Lung microvascular endothelial cell (primary cell): ENCODE results near the gene SDF4. TPM values are rescaled to one million over a fixed set of nuclear protein-coding genes. Genes with fewer than 3 reads are reported as not detected.

Source experiments
- DNase-seq, 2 donors: peaks; one replicate each; pipeline versions ENCODE4 v3.0.0 to v3.0.0-alpha.2; 2010; ENCODE audit warnings: low read depth in 2 of 2
- total RNA-seq: library from RNA; depleted of rRNA; stranded (reverse); fragments of >200 nt; gene quantifications from 2 replicates; pipeline ENCODE4 v1.2.1, GENCODE V29; 2014

The SDF4 gene
- total RNA-seq, 1 donor from 2014 or later: 93.5 TPM

GRCh38 chr1:1213345-1214265 is 18.2 kb downstream of the SDF4 start, which contains the start of gene TNFRSF4:
Gene TNFRSF4, minus strand, starts transcription at chr1:1214153. Its CDS starts 26 bp downstream, at chr1:1214127.
- peak in 1 of 2 donors; percentile 22 for DNase-seq

- peak; percentile 75 to 84 for DNase-seq
Observed at GRCh38 chr1:1212780-1213344, 18.9 kb downstream of the SDF4 start.

GRCh38 chr1:1211541-1212441 is 20.0 kb downstream of the SDF4 start:
- DNase-seq: no peak

GRCh38 chr1:1210726-1211540 is 20.9 kb downstream of the SDF4 start:
- no peak for DNase-seq

- no peak for DNase-seq
Observed at GRCh38 chr1:1208713-1209433, 22.9 kb downstream of the SDF4 start.

- DNase-seq: no peak
Observed at GRCh38 chr1:1207571-1207892, 24.3 kb downstream of the SDF4 start.

- DNase-seq: no peak
Observed at GRCh38 chr1:1206966-1207531, 24.8 kb downstream of the SDF4 start.

GRCh38 chr1:1206376-1206965 is 25.3 kb downstream of the SDF4 start, which contains the start of gene TNFRSF18:
Gene TNFRSF18, minus strand, starts transcription at chr1:1206592. Its CDS starts 21 bp downstream, at chr1:1206571.
- DNase-seq: no peak

GRCh38 chr1:1205769-1206375 is 25.9 kb downstream of the SDF4 start:
- DNase-seq: no peak

- DNase-seq: no peak
Observed at GRCh38 chr1:1204998-1205768, 26.6 kb downstream of the SDF4 start.

GRCh38 chr1:1204425-1204920 is 27.3 kb downstream of the SDF4 start:
- DNase-seq: no peak

- no peak for DNase-seq
Observed at GRCh38 chr1:1203561-1204424, 28.0 kb downstream of the SDF4 start.

- no peak for DNase-seq
Observed at GRCh38 chr1:1202831-1203560, 28.8 kb downstream of the SDF4 start.

- peak; percentile 20 to 49 for DNase-seq
Observed at GRCh38 chr1:1200876-1201810, 30.7 kb downstream of the SDF4 start.
